ENCODE measurements around the gene RGS1.

- TF ChIP-seq TCF12 (IDR thresholded peaks at IDR 0.05; ENCODE audit: low read depth) (no peak), EGR1 (IDR thresholded peaks at IDR 0.05) (no peak), YY1 (IDR thresholded peaks at IDR 0.05; ENCODE audit: low read depth) (no peak)
- TF ChIP-seq, protein P1, sequence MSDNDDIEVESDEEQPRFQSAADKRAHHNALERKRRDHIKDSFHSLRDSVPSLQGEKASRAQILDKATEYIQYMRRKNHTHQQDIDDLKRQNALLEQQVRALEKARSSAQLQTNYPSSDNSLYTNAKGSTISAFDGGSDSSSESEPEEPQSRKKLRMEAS (IDR thresholded peaks at IDR 0.05), result no peak
Measured at GRCh38 chr1:192555399-192555798, 20.2 kb upstream of the RGS1 start.
